Measurements from ENCODE around the gene AGBL1. TPM values are rescaled to one million over a fixed set of nuclear protein-coding genes. Genes with fewer than 3 reads are reported as not detected.

Gene AGBL1
- polyA plus RNA-seq, 1 donor (not counting 4 experiments of a cell fraction or from before 2014, with no cell fraction given): not detected

GRCh38 chr15:86700864-86701610 lies 621.4 kb downstream of the AGBL1 start:
- Histone ChIP-seq H2AFZ (ENCODE audit: control insufficient read depth, low read length) (no peak overlapping the region), H3K4me1 (ENCODE audit: control insufficient read depth, extremely low read depth, insufficient read depth, low read length) (no peaks in the 10 kb centered on the region), H3K9me3 (ENCODE audit: control insufficient read depth, low read depth, low read length) (no peaks in the 10 kb centered on the region), H3K27me3 (ENCODE audit: control insufficient read depth, extremely low read depth, insufficient read depth, low read length) (no peaks in the 10 kb centered on the region), H3K27ac (ENCODE audit: control insufficient read depth, insufficient read depth, low read length) (no peak overlapping the region), H3K36me3 (ENCODE audit: control insufficient read depth in 2 of 2, extremely low read depth in 1 of 2, insufficient read depth in 2 of 2, low read length in 2 of 2) (no peaks in the 10 kb centered on the region), H3K9me1 (ENCODE audit: control insufficient read depth, extremely low read depth, insufficient read depth, low read length) (no peaks in the 10 kb centered on the region), H3K9ac (ENCODE audit: control insufficient read depth, extremely low read depth, insufficient read depth, low read length) (no peak overlapping the region), H3K79me2 (ENCODE audit: control insufficient read depth, insufficient read depth, low read length) (no peaks in the 10 kb centered on the region), H3K4me2 (ENCODE audit: control insufficient read depth, extremely low read depth, insufficient read depth, low read depth, low read length) (no peak overlapping the region), H3K4me3 (ENCODE audit: control insufficient read depth in 2 of 3, extremely low read depth in 1 of 3, insufficient read depth in 2 of 3, low read depth in 1 of 3, low read length in 3 of 3) (no peak overlapping the region), H4K20me1 (ENCODE audit: control insufficient read depth, extremely low read depth, insufficient read depth, low read length) (no peaks in the 10 kb centered on the region)
- FAIRE-seq (no peak), DNase-seq (ENCODE audit: low read depth, low spot score) (no peak)
- dilution Hi-C loops (cut with MboI; ENCODE audit: extremely low pct_ligation_motif_present, low sequenced_read_pairs): no loop called here
- no peak for TF ChIP-seq EZH2 (IDR thresholded peaks at IDR 0.05; ENCODE audit: low read length)
- TF ChIP-seq CTCF (optimal IDR thresholded peaks at IDR 0.05 in 1 of 3, IDR thresholded peaks at IDR 0.05 in 1 of 3, conservative IDR thresholded peaks at IDR 0.05 in 1 of 3; ENCODE audit: extremely low read depth in 1 of 3, insufficient read depth in 2 of 3, low read length in 3 of 3): no peak

GRCh38 chr15:86701611-86701963 lies 621.9 kb downstream of the AGBL1 start:
- H3K79me2 ChIP-seq (ENCODE audit: control insufficient read depth, insufficient read depth, low read length): no peaks in the 10 kb centered on the region
- no peaks in the 10 kb centered on the region for H4K20me1 ChIP-seq (ENCODE audit: control insufficient read depth, extremely low read depth, insufficient read depth, low read length)
- no peak overlapping the region for H3K9ac ChIP-seq (ENCODE audit: control insufficient read depth, extremely low read depth, insufficient read depth, low read length)
- DNase-seq (ENCODE audit: low read depth, low spot score): no peak
- no peaks in the 10 kb centered on the region for H3K9me1 ChIP-seq (ENCODE audit: control insufficient read depth, extremely low read depth, insufficient read depth, low read length)
- no peak overlapping the region for H3K4me2 ChIP-seq (ENCODE audit: control insufficient read depth, extremely low read depth, insufficient read depth, low read depth, low read length)
- no peaks in the 10 kb centered on the region for H3K4me1 ChIP-seq (ENCODE audit: control insufficient read depth, extremely low read depth, insufficient read depth, low read length)
- no peak overlapping the region for H2AFZ ChIP-seq (ENCODE audit: control insufficient read depth, low read length)
- TF ChIP-seq CTCF (optimal IDR thresholded peaks at IDR 0.05 in 1 of 3, IDR thresholded peaks at IDR 0.05 in 1 of 3, conservative IDR thresholded peaks at IDR 0.05 in 1 of 3; ENCODE audit: extremely low read depth in 1 of 3, insufficient read depth in 2 of 3, low read length in 3 of 3) (no peak), EZH2 (IDR thresholded peaks at IDR 0.05; ENCODE audit: low read length) (no peak)
- no peaks in the 10 kb centered on the region for H3K36me3 ChIP-seq (ENCODE audit: control insufficient read depth in 2 of 2, extremely low read depth in 1 of 2, insufficient read depth in 2 of 2, low read length in 2 of 2)
- no peaks in the 10 kb centered on the region for H3K27me3 ChIP-seq (ENCODE audit: control insufficient read depth, extremely low read depth, insufficient read depth, low read length)
- no peak for FAIRE-seq
- dilution Hi-C loops (cut with MboI; ENCODE audit: extremely low pct_ligation_motif_present, low sequenced_read_pairs): no loop called here
- no peak overlapping the region for H3K27ac ChIP-seq (ENCODE audit: control insufficient read depth, insufficient read depth, low read length)
- H3K9me3 ChIP-seq (ENCODE audit: control insufficient read depth, low read depth, low read length): no peaks in the 10 kb centered on the region
- no peak overlapping the region for H3K4me3 ChIP-seq (ENCODE audit: control insufficient read depth in 2 of 3, extremely low read depth in 1 of 3, insufficient read depth in 2 of 3, low read depth in 1 of 3, low read length in 3 of 3)
